Immature natural killer cell (primary cell): ENCODE measurements around the gene LBH. TPM values are rescaled to one million over a fixed set of nuclear protein-coding genes. Genes with fewer than 3 reads are reported as not detected.
A peak's percentile ranks its signal among the peaks of the same experiment; 100 is the strongest.

Experiments
- DNase-seq, 3 donors: peaks; one replicate each; pipeline ENCODE4 v3.0.0; 2022; ENCODE audit warnings: mixed read lengths in 1 of 3
- H3K27ac Mint-ChIP-seq, 6 donors: one replicate each; pipeline ENCODE4 v1.8.0; 2020; ENCODE audit warnings: mixed read lengths in 6 of 6, mild to moderate bottlenecking in 5 of 6, inconsistent platforms in 4 of 6, moderate library complexity in 3 of 6
- H3K27me3 Mint-ChIP-seq, 3 donors: one replicate each; pipeline ENCODE4 v1.8.0; 2020 to 2021; ENCODE audit warnings: low read depth in 3 of 3, mild to moderate bottlenecking in 3 of 3, mixed read lengths in 3 of 3, moderate library complexity in 3 of 3, inconsistent platforms in 1 of 3
- H3K36me3 Mint-ChIP-seq, 3 donors: one replicate each; pipeline ENCODE4 v1.8.0; 2020; ENCODE audit warnings: mixed read lengths in 3 of 3, inconsistent platforms in 2 of 3, mild to moderate bottlenecking in 2 of 3
- H3K4me1 Mint-ChIP-seq, 2 donors: one replicate each; pipeline ENCODE4 v1.8.0; 2020; ENCODE audit warnings: inconsistent platforms in 2 of 2, mild to moderate bottlenecking in 2 of 2, mixed read lengths in 2 of 2, moderate library complexity in 1 of 2
- H3K4me3 Mint-ChIP-seq, 5 donors: one replicate each; pipeline ENCODE4 v1.8.0; 2020; ENCODE audit warnings: mild to moderate bottlenecking in 5 of 5, mixed read lengths in 5 of 5, inconsistent platforms in 3 of 5, moderate library complexity in 3 of 5
- H3K9me3 Mint-ChIP-seq, 6 donors: one replicate each; pipeline ENCODE4 v1.8.0; 2020; ENCODE audit warnings: mild to moderate bottlenecking in 6 of 6, mixed read lengths in 6 of 6, inconsistent platforms in 4 of 6, moderate library complexity in 3 of 6
- polyA plus RNA-seq, 3 donors: library from polyadenylated mRNA; unstranded; fragments of 300-500 nt; fragmentation: Illumina TruSeq; gene quantifications; one replicate each; pipeline ENCODE4 v1.2.3, GENCODE V29; 2021

Gene LBH
- polyA plus RNA-seq, 3 donors from 2014 or later = 101 to 137 (median 129) TPM

DNA sequence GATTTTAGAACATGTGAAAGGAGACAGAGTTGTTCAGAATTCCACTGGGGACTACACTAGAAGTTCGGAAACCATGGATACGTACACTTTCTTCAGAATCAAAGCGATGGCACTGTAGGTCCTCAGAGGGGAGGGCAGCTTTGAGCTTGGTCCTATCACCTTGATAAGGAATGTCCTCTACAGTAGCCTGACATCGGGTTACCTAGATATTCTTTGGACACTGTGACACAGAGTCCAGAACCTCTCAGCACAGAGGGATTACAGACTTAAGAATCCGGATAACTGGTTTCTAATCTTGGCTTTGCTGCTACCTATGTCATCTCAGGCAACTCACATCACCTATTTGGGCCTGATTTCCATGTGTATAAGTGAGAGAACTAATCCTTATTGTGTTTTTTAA is 14.0 kb downstream of the LBH start:
- Mint-ChIP-seq H3K4me1 (peaks cover 83 to 89% of the 10 kb centered on the region in 2 donors), H3K36me3 (peaks cover 5 to 17% (median 12%) of the 10 kb centered on the region in 3 donors), H3K27me3 (peaks cover 0 to 1% (median 0%) of the 10 kb centered on the region in 3 donors), H3K9me3 (no peaks in the 10 kb centered on the region), H3K4me3 (no peak overlapping the region), H3K27ac (peak overlapping the region in 3 of 6 donors; percentile 61 to 84 (median 67))
- DNase-seq = no peak

- H3K4me3 Mint-ChIP-seq = peak overlapping the region in 1 of 5 donors; percentile 27
- peaks cover 0 to 7% (median 5%) of the 10 kb centered on the region in 3 donors for H3K36me3 Mint-ChIP-seq
- no peaks in the 10 kb centered on the region for H3K9me3 Mint-ChIP-seq
- H3K4me1 Mint-ChIP-seq = peaks cover 87 to 91% of the 10 kb centered on the region in 2 donors
- peak overlapping the region; percentile 59 to 85 (median 82) for H3K27ac Mint-ChIP-seq
- DNase-seq = no peak
- H3K27me3 Mint-ChIP-seq = peaks cover 0 to 5% (median 0%) of the 10 kb centered on the region in 3 donors
These were observed 17.5 kb downstream of the LBH start for GRCh38 chr2:30248791-30249190.

GRCh38 chr2:30249354-30249753 is 18.0 kb downstream of the LBH start:
- peak overlapping the region in 2 of 5 donors; percentile 4 to 25 for H3K4me3 Mint-ChIP-seq
- H3K27me3 Mint-ChIP-seq = peaks cover 0 to 5% (median 0%) of the 10 kb centered on the region in 3 donors
- H3K9me3 Mint-ChIP-seq = no peaks in the 10 kb centered on the region
- H3K4me1 Mint-ChIP-seq = peaks cover 88 to 91% of the 10 kb centered on the region in 2 donors
- peaks cover 0 to 7% (median 5%) of the 10 kb centered on the region in 3 donors for H3K36me3 Mint-ChIP-seq
- H3K27ac Mint-ChIP-seq = peak overlapping the region; percentile 69 to 85 (median 82)
- DNase-seq = no peak

GRCh38 chr2:30250421-30250820 is 19.1 kb downstream of the LBH start:
- no peak for DNase-seq
- H3K4me3 Mint-ChIP-seq = no peak overlapping the region
- peaks cover 0 to 5% (median 0%) of the 10 kb centered on the region in 3 donors for H3K27me3 Mint-ChIP-seq
- H3K4me1 Mint-ChIP-seq = peaks cover 92 to 97% of the 10 kb centered on the region in 2 donors
- H3K36me3 Mint-ChIP-seq = peaks cover 0 to 7% (median 5%) of the 10 kb centered on the region in 3 donors
- no peaks in the 10 kb centered on the region for H3K9me3 Mint-ChIP-seq
- peak overlapping the region in 5 of 6 donors; percentile 20 to 82 (median 69) for H3K27ac Mint-ChIP-seq

GRCh38 chr2:30252723-30253701 is 21.7 kb downstream of the LBH start:
- Mint-ChIP-seq H3K27ac (peak overlapping the region; percentile 80 to 95 (median 90)), H3K36me3 (peaks cover 14 to 20% (median 15%) of the 10 kb centered on the region in 3 donors), H3K4me3 (peak overlapping the region; percentile 64 to 75 (median 74)), H3K9me3 (no peaks in the 10 kb centered on the region), H3K27me3 (peaks cover 0 to 8% (median 2%) of the 10 kb centered on the region in 3 donors), H3K4me1 (peaks cover 92 to 97% of the 10 kb centered on the region in 2 donors)
- DNase-seq = peak; percentile 38 to 48 (median 46)

- no peaks in the 10 kb centered on the region for H3K9me3 Mint-ChIP-seq
- H3K36me3 Mint-ChIP-seq = peaks cover 17 to 24% (median 19%) of the 10 kb centered on the region in 3 donors
- no peak for DNase-seq
- H3K27me3 Mint-ChIP-seq = peaks cover 0 to 7% (median 2%) of the 10 kb centered on the region in 3 donors
- H3K4me3 Mint-ChIP-seq = peak overlapping the region in 3 of 5 donors; percentile 74 to 75 (median 75)
- H3K4me1 Mint-ChIP-seq = peaks cover 89 to 94% of the 10 kb centered on the region in 2 donors
- peak overlapping the region; percentile 59 to 95 (median 88) for H3K27ac Mint-ChIP-seq
These were observed 22.7 kb downstream of the LBH start for GRCh38 chr2:30253873-30254684.

DNA sequence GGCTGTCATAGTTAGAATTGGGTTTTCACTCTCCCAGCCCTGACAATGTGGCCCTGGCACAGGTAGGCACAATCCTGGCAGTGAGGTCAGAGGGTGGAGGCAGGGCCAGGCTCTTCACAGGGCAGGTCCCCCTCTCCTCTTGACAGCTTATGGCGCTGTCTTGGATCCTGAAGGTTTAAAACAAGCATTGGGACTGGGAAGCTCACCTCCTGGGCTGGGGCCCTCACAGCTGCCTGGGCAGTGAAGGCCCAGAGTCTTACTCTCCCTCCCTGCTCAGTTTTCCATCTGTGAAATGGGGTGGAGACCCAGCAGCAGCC is 23.3 kb downstream of the LBH start:
- Mint-ChIP-seq H3K27me3 (peaks cover 0 to 7% (median 3%) of the 10 kb centered on the region in 3 donors), H3K4me3 (peak overlapping the region in 1 of 5 donors; percentile 58), H3K4me1 (peaks cover 89 to 94% of the 10 kb centered on the region in 2 donors), H3K9me3 (no peaks in the 10 kb centered on the region), H3K27ac (peak overlapping the region; percentile 56 to 91 (median 87)), H3K36me3 (peaks cover 19 to 29% (median 21%) of the 10 kb centered on the region in 3 donors)
- DNase-seq = no peak

DNA sequence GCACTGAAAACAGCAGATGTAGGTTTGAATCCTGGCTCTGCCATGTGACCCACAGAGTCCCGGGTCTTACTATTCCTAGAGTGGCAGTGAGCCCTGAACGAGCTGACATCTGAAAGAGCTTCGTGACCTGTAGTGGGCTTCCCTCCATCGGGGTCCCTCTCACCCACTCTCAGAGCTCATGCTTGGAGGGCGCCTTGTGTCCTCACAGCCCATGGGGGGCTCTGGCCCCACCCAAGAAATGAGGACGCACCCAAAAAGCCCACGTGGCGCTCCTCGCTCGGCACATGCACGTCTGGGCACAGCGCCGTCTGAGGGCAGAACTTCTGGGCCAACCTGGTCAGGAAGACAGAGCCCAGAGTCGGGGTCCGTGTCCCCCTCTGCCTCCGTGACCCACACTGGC is 23.7 kb downstream of the LBH start:
- H3K4me1 Mint-ChIP-seq = peaks cover 89 to 94% of the 10 kb centered on the region in 2 donors
- H3K27ac Mint-ChIP-seq = peak overlapping the region; percentile 56 to 91 (median 87)
- peaks cover 0 to 10% (median 3%) of the 10 kb centered on the region in 3 donors for H3K27me3 Mint-ChIP-seq
- peak overlapping the region in 4 of 5 donors; percentile 49 to 62 (median 57) for H3K4me3 Mint-ChIP-seq
- H3K9me3 Mint-ChIP-seq = no peaks in the 10 kb centered on the region
- DNase-seq = no peak
- H3K36me3 Mint-ChIP-seq = peaks cover 23 to 32% (median 24%) of the 10 kb centered on the region in 3 donors

GRCh38 chr2:30255466-30256408 is 24.4 kb downstream of the LBH start:
- peak overlapping the region in 4 of 5 donors; percentile 49 to 62 (median 57) for H3K4me3 Mint-ChIP-seq
- H3K9me3 Mint-ChIP-seq = no peaks in the 10 kb centered on the region
- peak overlapping the region; percentile 75 to 91 (median 87) for H3K27ac Mint-ChIP-seq
- peaks cover 0 to 10% (median 3%) of the 10 kb centered on the region in 3 donors for H3K27me3 Mint-ChIP-seq
- DNase-seq = no peak
- peaks cover 88 to 94% of the 10 kb centered on the region in 2 donors for H3K4me1 Mint-ChIP-seq
- H3K36me3 Mint-ChIP-seq = peaks cover 28 to 39% (median 30%) of the 10 kb centered on the region in 3 donors

DNA sequence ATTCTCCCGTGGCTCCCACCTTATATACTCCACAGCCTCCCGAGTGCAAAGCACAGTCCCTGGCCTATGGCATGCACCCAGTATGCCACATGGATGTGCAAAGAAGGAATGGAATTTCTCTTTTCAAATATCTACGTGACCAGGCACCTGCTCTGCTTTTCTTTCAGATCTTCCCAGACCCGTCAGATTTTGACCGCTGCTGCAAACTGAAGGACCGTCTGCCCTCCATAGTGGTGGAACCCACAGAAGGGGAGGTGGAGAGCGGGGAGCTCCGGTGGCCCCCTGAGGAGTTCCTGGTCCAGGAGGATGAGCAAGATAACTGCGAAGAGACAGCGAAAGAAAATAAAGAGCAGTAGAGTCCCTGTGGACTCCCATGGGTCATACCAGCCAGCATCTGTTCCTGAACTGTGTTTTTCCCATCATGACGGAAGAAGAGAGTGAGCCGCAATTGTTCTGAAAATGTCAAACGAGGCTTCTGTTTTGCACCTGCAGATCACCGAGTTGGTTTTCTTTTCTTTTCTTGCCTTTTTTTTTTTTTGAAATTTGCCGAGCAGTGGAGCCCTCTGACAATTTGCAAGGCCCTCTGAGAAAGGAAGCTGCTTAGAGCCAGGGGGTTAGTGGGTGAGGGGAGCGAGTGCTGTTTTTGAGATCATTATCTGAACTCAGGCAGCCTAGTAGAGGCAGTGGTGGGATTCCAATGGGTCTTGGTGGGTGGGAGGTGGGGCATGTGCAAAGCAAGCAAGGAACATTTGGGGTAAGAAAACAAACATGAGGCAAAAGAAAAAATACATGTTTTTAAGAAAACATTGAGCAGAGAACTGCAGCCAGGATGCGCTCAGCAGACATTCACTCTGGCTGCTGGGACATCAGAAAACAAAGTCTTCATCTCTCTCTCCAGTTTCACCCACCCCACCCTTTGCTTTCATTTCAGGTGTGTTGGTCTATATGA is 26.2 kb downstream of the LBH start:
- Mint-ChIP-seq H3K27me3 (peaks cover 0 to 10% (median 3%) of the 10 kb centered on the region in 3 donors), H3K36me3 (peaks cover 31 to 50% (median 40%) of the 10 kb centered on the region in 3 donors), H3K9me3 (no peaks in the 10 kb centered on the region), H3K4me1 (peaks cover 83 to 97% of the 10 kb centered on the region in 2 donors), H3K4me3 (peak overlapping the region in 1 of 5 donors; percentile 9), H3K27ac (peak overlapping the region; percentile 37 to 91 (median 80))
- no peak for DNase-seq

DNA sequence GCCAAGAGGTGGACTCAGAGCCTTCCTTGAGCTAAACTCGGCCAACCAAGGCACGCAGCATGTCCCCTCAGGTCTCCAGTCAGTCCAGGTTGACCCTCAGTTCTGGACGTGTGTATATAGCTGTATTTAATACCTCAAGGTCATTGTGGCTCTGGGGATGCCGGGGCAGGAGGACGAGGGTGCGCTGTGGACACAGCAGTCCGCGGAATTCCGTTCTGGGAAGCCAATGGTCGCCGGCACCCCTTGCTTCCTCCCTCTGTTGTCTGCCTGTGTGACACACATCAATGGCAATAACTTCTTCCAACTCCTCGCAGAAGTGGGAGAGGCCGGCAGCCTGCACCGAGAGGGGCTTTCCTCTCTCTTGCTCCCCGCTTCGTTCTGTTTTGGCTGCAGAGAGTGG is 27.7 kb downstream of the LBH start:
- Mint-ChIP-seq H3K4me1 (peaks cover 75 to 90% of the 10 kb centered on the region in 2 donors), H3K4me3 (no peak overlapping the region), H3K9me3 (no peaks in the 10 kb centered on the region), H3K27ac (peak overlapping the region in 3 of 6 donors; percentile 67 to 90 (median 86)), H3K36me3 (peaks cover 31 to 51% (median 43%) of the 10 kb centered on the region in 3 donors), H3K27me3 (peaks cover 0 to 7% (median 3%) of the 10 kb centered on the region in 3 donors)
- no peak for DNase-seq
